Measurements from ENCODE around the gene SEPTIN12.
A peak's percentile ranks its signal among the peaks of the same experiment; 100 is the strongest.

SEPTIN12 gene

GRCh38 chr16:4733747-4734062 is 54.4 kb downstream of the SEPTIN12 start:
- no peak for TF ChIP-seq CTCF (IDR thresholded peaks at IDR 0.05; ENCODE audit: poor library complexity, severe bottlenecking)
- Histone ChIP-seq H3K27ac (ENCODE audit: poor library complexity, severe bottlenecking) (peak overlapping the region; percentile 50), H3K27me3 (ENCODE audit: insufficient read depth, poor library complexity, severe bottlenecking) (no peaks in the 10 kb centered on the region), H3K9me3 (ENCODE audit: severe bottlenecking) (no peaks in the 10 kb centered on the region), H3K4me3 (ENCODE audit: severe bottlenecking) (peak overlapping the region; percentile 66), H3K36me3 (ENCODE audit: low read depth) (peaks cover 30% of the 10 kb centered on the region), H3K4me1 (ENCODE audit: insufficient read depth, poor library complexity, severe bottlenecking) (no peaks in the 10 kb centered on the region)
- DNase-seq (ENCODE audit: low spot score) (no peak), ATAC-seq (ENCODE audit: low read depth) (no peak)

- no peaks in the 10 kb centered on the region for H3K27me3 ChIP-seq (ENCODE audit: insufficient read depth, poor library complexity, severe bottlenecking)
- TF ChIP-seq CTCF (IDR thresholded peaks at IDR 0.05; ENCODE audit: poor library complexity, severe bottlenecking): no peak
- DNase-seq (ENCODE audit: low spot score) (no peak), ATAC-seq (ENCODE audit: low read depth) (no peak)
- no peaks in the 10 kb centered on the region for H3K4me1 ChIP-seq (ENCODE audit: insufficient read depth, poor library complexity, severe bottlenecking)
- H3K4me3 ChIP-seq (ENCODE audit: severe bottlenecking): peak overlapping the region; percentile 66
- peak overlapping the region; percentile 50 for H3K27ac ChIP-seq (ENCODE audit: poor library complexity, severe bottlenecking)
- H3K36me3 ChIP-seq (ENCODE audit: low read depth): peaks cover 34% of the 10 kb centered on the region
- H3K9me3 ChIP-seq (ENCODE audit: severe bottlenecking): no peaks in the 10 kb centered on the region
These were observed 54.9 kb downstream of the SEPTIN12 start for GRCh38 chr16:4733211-4733742.

- no peak for ATAC-seq (ENCODE audit: low read depth)
- H3K36me3 ChIP-seq (ENCODE audit: low read depth): peaks cover 55% of the 10 kb centered on the region
These were observed 58.3 kb downstream of the SEPTIN12 start for GRCh38 chr16:4729876-4730275.

GRCh38 chr16:4728676-4729075 is 59.5 kb downstream of the SEPTIN12 start:
- no peak for TF ChIP-seq CTCF (IDR thresholded peaks at IDR 0.05; ENCODE audit: poor library complexity, severe bottlenecking)
- H3K4me3 ChIP-seq (ENCODE audit: severe bottlenecking): no peak overlapping the region
- H3K4me1 ChIP-seq (ENCODE audit: insufficient read depth, poor library complexity, severe bottlenecking): no peaks in the 10 kb centered on the region
- ATAC-seq (ENCODE audit: low read depth) (no peak), DNase-seq (ENCODE audit: low spot score) (no peak)
- no peaks in the 10 kb centered on the region for H3K27me3 ChIP-seq (ENCODE audit: insufficient read depth, poor library complexity, severe bottlenecking)
- peaks cover 65% of the 10 kb centered on the region for H3K36me3 ChIP-seq (ENCODE audit: low read depth)
- no peak overlapping the region for H3K27ac ChIP-seq (ENCODE audit: poor library complexity, severe bottlenecking)
- no peaks in the 10 kb centered on the region for H3K9me3 ChIP-seq (ENCODE audit: severe bottlenecking)

More at GRCh38 chr16:4729876-4730275, 58.3 kb downstream of the SEPTIN12 start:
- no peak for TF ChIP-seq CTCF (IDR thresholded peaks at IDR 0.05; ENCODE audit: poor library complexity, severe bottlenecking)
- no peak overlapping the region for H3K27ac ChIP-seq (ENCODE audit: poor library complexity, severe bottlenecking)
- H3K4me3 ChIP-seq (ENCODE audit: severe bottlenecking): no peak overlapping the region
- DNase-seq (ENCODE audit: low spot score): no peak
- H3K4me1 ChIP-seq (ENCODE audit: insufficient read depth, poor library complexity, severe bottlenecking): no peaks in the 10 kb centered on the region
- no peaks in the 10 kb centered on the region for H3K9me3 ChIP-seq (ENCODE audit: severe bottlenecking)
- H3K27me3 ChIP-seq (ENCODE audit: insufficient read depth, poor library complexity, severe bottlenecking): no peaks in the 10 kb centered on the region
